Stomach (tissue), 9 donors: ENCODE measurements around the gene PRAC2. TPM values are rescaled to one million over a fixed set of nuclear protein-coding genes. Genes with fewer than 3 reads are reported as not detected.

Experiments
- DNase-seq, 2 donors: peaks; one replicate each; pipeline versions ENCODE4 v3.0.0 to v3.0.0-alpha.2; 2013 to 2019
- H3K27ac ChIP-seq, 5 donors: fragments of 200-600 bp in 4 of 5; sonication (generic) in 4 of 5; one replicate each; pipeline ENCODE4 v1.5.1; 2013 to 2019; ENCODE audit warnings: mild to moderate bottlenecking in 1 of 5, moderate library complexity in 1 of 5
- H3K27me3 ChIP-seq, 3 donors: fragments of 200-600 bp; sonication (generic); one replicate each; pipeline ENCODE4 v1.5.1; 2017 to 2019; ENCODE audit warnings: mixed run types in 1 of 3
- H3K36me3 ChIP-seq, 4 donors: fragments of 200-600 bp; sonication (generic); 1 replicate in 3 of 4; 2 replicates in 1 of 4; pipeline ENCODE4 v1.5.1; 2016 to 2019
- H3K4me1 ChIP-seq, 4 donors: fragments of 200-600 bp; sonication (generic); one replicate each; pipeline ENCODE4 v1.5.1; 2016 to 2019
- H3K4me3 ChIP-seq, 4 donors: fragments of 200-600 bp; sonication (generic) in 3 of 4; one replicate each; pipeline ENCODE4 v1.5.1; 2016 to 2019; ENCODE audit warnings: mild to moderate bottlenecking in 1 of 4
- H3K9me3 ChIP-seq, 4 donors: fragments of 200-600 bp; sonication (generic); one replicate each; pipeline ENCODE4 v1.5.1; 2016 to 2019
- CTCF ChIP-seq, 7 experiments: fragments of 450-650 bp in 4 of 7; fragments of 200-600 bp in 3 of 7; sonication (generic) in 3 of 7; IDR thresholded peaks; one replicate each; pipeline ENCODE4 v1.5.1; 2016 to 2019; ENCODE audit warnings: antibody characterized with exemption in 7 of 7, control low read depth in 2 of 7, mild to moderate bottlenecking in 1 of 7
- EP300 ChIP-seq: sonication (generic); formaldehyde crosslinking; IDR thresholded peaks from one replicate; pipeline ENCODE4 v1.6.1; 2017; ENCODE audit warnings: antibody characterized with exemption
- POLR2A ChIP-seq, 4 donors: fragments of 450-650 bp; IDR thresholded peaks; one replicate each; pipeline ENCODE4 v1.6.1; 2016; ENCODE audit warnings: antibody characterized with exemption in 4 of 4, control low read depth in 2 of 4, mild to moderate bottlenecking in 1 of 4, moderate library complexity in 1 of 4
- POLR2AphosphoS5 ChIP-seq, 3 donors: sonication (generic); formaldehyde crosslinking; IDR thresholded peaks; one replicate each; pipeline ENCODE4 v1.6.1; 2016; ENCODE audit warnings: antibody characterized with exemption in 3 of 3
- WGBS, 5 donors: extraction: QIAGEN DNeasy Blood & Tissue Kit in 3 of 5; methylation state at CpG; one replicate each; pipeline versions ENCODE4 v1.1.5 to v1.1.7; 2013 to 2018; 5-methylcytosine and 5-hydroxymethylcytosine counted together
- intact Hi-C: fragments of 100-400 bp; cut with DNase I; formaldehyde crosslinking; loops from one replicate; pipeline ENCODE4 v1.15.1; 2023; ENCODE audit warnings: low total_unique reads
- polyA plus RNA-seq, 3 donors: library from polyadenylated mRNA; stranded (reverse); fragments of 200-250 nt; gene quantifications; one replicate each; pipeline ENCODE4 v1.2.3, GENCODE V29; 2013
- total RNA-seq, 5 donors: library from RNA; depleted of rRNA; stranded (reverse); fragments of >200 nt; gene quantifications; one replicate each; pipeline versions ENCODE4 v1.1.0 to v1.2.3, GENCODE V29; 2014 to 2016
- donor health status: healthy with polysubstance abuse.
- donor health status: Bipolar disorder and iron deficiency.
- donor health status: healthy.

The PRAC2 gene
- total and polyA plus RNA-seq, 8 donors: not detected

DNA sequence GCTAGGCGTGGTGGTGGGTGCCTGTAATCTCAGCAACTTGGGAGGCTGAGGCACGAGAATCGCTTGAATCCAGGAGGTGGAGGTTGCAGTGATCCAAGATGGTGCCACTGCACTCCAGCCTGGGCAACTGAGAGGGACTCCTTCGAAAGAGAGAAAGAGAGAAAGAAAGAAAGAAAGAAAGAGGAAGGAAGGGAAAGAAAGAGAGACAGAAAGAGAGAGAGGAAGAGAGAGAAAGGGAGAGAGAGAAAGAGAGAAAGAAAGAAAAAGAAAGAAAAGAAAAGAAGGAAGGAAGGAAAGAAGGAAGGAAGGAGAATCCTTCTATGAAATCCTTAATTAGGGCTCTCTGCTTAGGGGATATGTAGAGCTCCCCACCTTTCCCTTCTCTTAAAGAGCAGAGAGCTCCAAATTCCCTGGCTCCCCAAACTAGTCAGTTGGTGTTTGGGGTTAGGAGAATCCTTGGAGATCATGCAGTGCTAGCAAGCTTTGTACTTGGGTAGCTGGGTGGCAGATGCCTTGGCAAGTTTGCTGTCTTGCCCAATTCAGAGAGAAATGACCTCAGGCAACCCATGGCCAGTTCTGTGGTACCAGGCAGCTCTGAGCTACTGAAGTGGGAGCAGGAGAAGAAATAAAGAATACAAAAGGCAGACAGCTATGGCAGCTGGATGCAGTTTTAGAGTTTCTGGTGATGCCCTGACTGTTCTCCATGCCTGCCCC is 14.5 kb downstream of the PRAC2 start:
- no peaks in the 10 kb centered on the region for H3K9me3 ChIP-seq
- no peak for TF ChIP-seq POLR2AphosphoS5 (IDR thresholded peaks at IDR 0.05)
- no peak for TF ChIP-seq CTCF (IDR thresholded peaks at IDR 0.05)
- no peak for TF ChIP-seq EP300
- TF ChIP-seq POLR2A (IDR thresholded peaks at IDR 0.05): no peak
- no peaks in the 10 kb centered on the region for H3K36me3 ChIP-seq
- H3K27me3 ChIP-seq: peaks cover 44 to 100% (median 96%) of the 10 kb centered on the region in 3 donors
- 53 to 63% (median 55%) methylated on average over 4 of the region's 4 CpGs for WGBS, 5 donors
- H3K4me3 ChIP-seq: no peak overlapping the region
- intact Hi-C loops: no loop called here
- H3K4me1 ChIP-seq: peaks cover 0 to 30% (median 13%) of the 10 kb centered on the region in 4 donors
- DNase-seq: no peak
- no peak overlapping the region for H3K27ac ChIP-seq

DNA sequence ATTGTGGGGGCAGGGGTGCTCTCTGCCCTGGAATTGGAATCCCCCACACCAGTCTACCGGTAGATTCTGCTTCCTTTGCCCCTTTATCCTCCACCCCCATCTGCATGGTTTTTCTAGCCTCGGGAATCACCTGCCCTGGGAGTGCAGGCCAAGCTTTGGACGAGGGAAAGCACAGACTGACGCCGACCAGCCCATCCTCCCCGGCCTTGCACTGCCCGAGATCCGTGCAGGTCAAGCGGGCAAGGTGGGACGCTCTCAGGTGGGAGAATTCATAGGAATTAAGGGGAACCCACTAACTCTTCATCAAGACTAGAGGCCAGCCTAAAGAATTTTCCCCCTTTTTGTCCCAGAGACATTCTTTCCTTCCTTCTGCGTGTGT is 15.4 kb downstream of the PRAC2 start:
- intact Hi-C loops: no loop called here
- H3K4me3 ChIP-seq: no peak overlapping the region
- 2 to 8% (median 6%) methylated on average over 11 of the region's 11 CpGs for WGBS, 5 donors
- H3K27ac ChIP-seq: no peak overlapping the region
- no peaks in the 10 kb centered on the region for H3K36me3 ChIP-seq
- H3K27me3 ChIP-seq: peaks cover 36 to 100% (median 96%) of the 10 kb centered on the region in 3 donors
- DNase-seq: no peak
- no peaks in the 10 kb centered on the region for H3K9me3 ChIP-seq
- TF ChIP-seq CTCF (IDR thresholded peaks at IDR 0.05): no peak
- no peak for TF ChIP-seq POLR2A (IDR thresholded peaks at IDR 0.05)
- TF ChIP-seq EP300: no peak
- no peak for TF ChIP-seq POLR2AphosphoS5 (IDR thresholded peaks at IDR 0.05)
- H3K4me1 ChIP-seq: peaks cover 0 to 21% (median 7%) of the 10 kb centered on the region in 4 donors

DNA sequence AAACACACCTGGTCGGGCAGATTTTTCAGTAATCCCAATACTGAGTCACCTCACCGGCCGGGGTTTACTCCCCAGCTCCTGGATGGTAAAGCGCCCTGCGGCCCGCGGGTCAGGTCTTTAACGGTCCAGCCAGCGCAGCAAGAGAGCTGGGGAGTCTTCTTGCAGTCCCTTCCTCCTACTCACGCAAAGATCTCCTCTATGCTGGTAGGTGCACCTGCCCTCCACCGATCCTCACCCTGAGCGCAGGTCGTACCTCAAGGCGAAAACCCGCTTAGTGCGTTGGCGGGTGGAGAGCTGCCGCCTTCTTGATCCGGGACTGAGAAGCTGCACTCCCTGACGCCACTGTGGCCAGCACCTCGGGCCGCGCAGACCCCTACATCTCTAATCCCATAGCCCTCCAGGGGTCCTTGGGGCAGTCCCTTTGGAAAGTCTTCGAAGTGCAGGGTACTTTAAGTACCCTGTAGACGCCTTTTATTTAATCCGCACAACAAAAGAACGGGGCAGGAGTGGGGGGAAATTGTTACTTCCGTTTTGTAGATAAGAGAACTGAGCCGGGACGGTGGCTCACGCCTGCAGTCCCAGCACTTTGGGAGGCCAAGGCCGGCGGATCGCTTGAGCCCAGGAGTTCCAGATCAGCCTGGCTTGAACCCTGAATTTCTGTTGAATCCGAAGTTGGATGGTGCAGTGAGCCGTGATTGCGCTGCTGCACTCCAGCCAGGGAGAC is 16.0 kb downstream of the PRAC2 start:
- DNase-seq: no peak
- no peak for TF ChIP-seq CTCF (IDR thresholded peaks at IDR 0.05)
- TF ChIP-seq POLR2AphosphoS5 (IDR thresholded peaks at IDR 0.05): no peak
- no peak for TF ChIP-seq POLR2A (IDR thresholded peaks at IDR 0.05)
- TF ChIP-seq EP300: no peak
- intact Hi-C loops: no loop called here

GRCh38 chr17:48740537-48740936 is 17.6 kb downstream of the PRAC2 start:
- Histone ChIP-seq H3K36me3 (no peaks in the 10 kb centered on the region), H3K4me3 (no peak overlapping the region), H3K9me3 (no peaks in the 10 kb centered on the region), H3K4me1 (peaks cover 0 to 11% (median 4%) of the 10 kb centered on the region in 4 donors), H3K27ac (no peak overlapping the region), H3K27me3 (peaks cover 38 to 100% (median 95%) of the 10 kb centered on the region in 3 donors)
- DNase-seq: no peak
- no peak for TF ChIP-seq CTCF (IDR thresholded peaks at IDR 0.05)
- no peak for TF ChIP-seq POLR2A (IDR thresholded peaks at IDR 0.05)
- no peak for TF ChIP-seq POLR2AphosphoS5 (IDR thresholded peaks at IDR 0.05)
- TF ChIP-seq EP300: no peak
- intact Hi-C loops: no loop called here

More for the DNA sequence above, 16.0 kb downstream of the PRAC2 start:
- no peaks in the 10 kb centered on the region for H3K9me3 ChIP-seq
- WGBS, 5 donors: 4 to 8% (median 6%) methylated on average over 33 to 37 of the region's 37 CpGs
- peaks cover 0 to 17% (median 4%) of the 10 kb centered on the region in 4 donors for H3K4me1 ChIP-seq
- peaks cover 38 to 100% (median 95%) of the 10 kb centered on the region in 3 donors for H3K27me3 ChIP-seq
- no peak overlapping the region for H3K4me3 ChIP-seq
- H3K36me3 ChIP-seq: no peaks in the 10 kb centered on the region
- H3K27ac ChIP-seq: no peak overlapping the region
